Activated naive CD4-positive, alpha-beta T cell treated with anti-CD3 and anti-CD28 coated beads, Interleukin-2, amount 10 ng/mL, durations not matched to agents 7 days and 5 days (primary cell): ENCODE results near the gene SLC39A11.

Source experiments
- CTCF ChIA-PET: fragments of 350-600 bp; sonication (Branson Sonifier 250); formaldehyde crosslinking; loops from one replicate; lab custom pipeline; 2021; ENCODE audit warnings: antibody characterized with exemption; lab: Charles Lee
- DNase-seq: peaks from one replicate; pipeline ENCODE4 v3.0.0-alpha.2; 2020
- H3K27ac Mint-ChIP-seq: one replicate; pipeline ENCODE4 v1.8.0; 2021; ENCODE audit warnings: mild to moderate bottlenecking, moderate library complexity, mixed read lengths
- H3K27me3 Mint-ChIP-seq: one replicate; pipeline ENCODE4 v1.8.0; 2021; ENCODE audit warnings: mild to moderate bottlenecking, mixed read lengths
- H3K36me3 Mint-ChIP-seq: one replicate; pipeline ENCODE4 v1.8.0; 2021; ENCODE audit warnings: mixed read lengths
- H3K4me1 Mint-ChIP-seq: one replicate; pipeline ENCODE4 v1.8.0; 2021; ENCODE audit warnings: mixed read lengths
- H3K4me3 Mint-ChIP-seq: one replicate; pipeline ENCODE4 v1.8.0; 2021; ENCODE audit warnings: mild to moderate bottlenecking, moderate library complexity, mixed read lengths
- H3K9me3 Mint-ChIP-seq: one replicate; pipeline ENCODE4 v1.8.0; 2021; ENCODE audit warnings: mixed read lengths

SLC39A11 gene

DNA sequence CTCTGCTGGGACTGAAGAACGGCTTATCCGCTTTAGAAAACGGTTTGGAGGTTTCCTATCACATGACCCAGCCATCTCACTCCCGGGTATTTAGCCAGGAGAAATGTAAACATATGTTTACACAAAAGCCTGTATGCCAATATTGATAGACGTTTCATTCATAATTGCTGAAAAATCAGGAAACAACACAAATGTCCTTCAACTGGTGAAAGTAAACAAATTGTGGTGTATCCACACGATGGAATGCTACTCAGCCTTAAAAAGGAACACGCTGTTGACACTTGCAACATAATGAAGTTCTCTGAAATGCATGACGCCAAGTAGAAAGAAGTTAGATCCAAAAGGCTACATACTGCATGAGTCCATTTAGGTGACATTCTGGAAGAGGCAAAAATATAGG is 157.6 kb downstream of the SLC39A11 start:
- H3K4me3 Mint-ChIP-seq, result no peak overlapping the region
- H3K36me3 Mint-ChIP-seq, result no peaks in the 10 kb centered on the region

DNA sequence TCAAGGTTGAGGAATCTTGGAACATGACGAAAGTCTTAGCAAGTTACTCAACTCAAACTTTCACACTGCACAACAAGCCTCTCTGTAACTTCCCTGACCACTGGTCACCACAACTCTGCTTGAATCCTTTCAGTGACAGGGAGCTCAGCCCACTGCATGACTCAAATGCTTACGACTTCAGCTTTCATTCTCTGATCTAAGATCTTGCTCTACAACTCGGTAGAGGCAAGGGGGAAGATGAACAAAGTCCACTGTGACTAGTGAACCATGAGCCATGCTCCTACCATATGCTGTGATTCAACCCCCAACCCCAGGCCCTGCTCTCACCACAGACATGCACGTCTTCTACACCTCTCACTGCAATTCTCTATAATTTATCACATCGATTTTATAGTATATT is 160.9 kb downstream of the SLC39A11 start:
- no peaks in the 10 kb centered on the region for H3K36me3 Mint-ChIP-seq
- no peaks in the 10 kb centered on the region for H3K9me3 Mint-ChIP-seq
- CTCF ChIA-PET, result interaction anchor here (0.7 kb wide), 1 partner anchor 10 kb away, joined by 3 read pairs; no protein-coding TSS in a partner anchor
- no peak overlapping the region for H3K27ac Mint-ChIP-seq
- no peak for DNase-seq
- H3K4me1 Mint-ChIP-seq, result peaks cover 18% of the 10 kb centered on the region
- no peaks in the 10 kb centered on the region for H3K27me3 Mint-ChIP-seq
- no peak overlapping the region for H3K4me3 Mint-ChIP-seq

More for the DNA sequence above, 157.6 kb downstream of the SLC39A11 start:
- Mint-ChIP-seq H3K4me1 (peaks cover 18% of the 10 kb centered on the region), H3K9me3 (no peaks in the 10 kb centered on the region), H3K27ac (no peak overlapping the region), H3K27me3 (no peaks in the 10 kb centered on the region)
- no peak for DNase-seq
- CTCF ChIA-PET, result no interaction called here

DNA sequence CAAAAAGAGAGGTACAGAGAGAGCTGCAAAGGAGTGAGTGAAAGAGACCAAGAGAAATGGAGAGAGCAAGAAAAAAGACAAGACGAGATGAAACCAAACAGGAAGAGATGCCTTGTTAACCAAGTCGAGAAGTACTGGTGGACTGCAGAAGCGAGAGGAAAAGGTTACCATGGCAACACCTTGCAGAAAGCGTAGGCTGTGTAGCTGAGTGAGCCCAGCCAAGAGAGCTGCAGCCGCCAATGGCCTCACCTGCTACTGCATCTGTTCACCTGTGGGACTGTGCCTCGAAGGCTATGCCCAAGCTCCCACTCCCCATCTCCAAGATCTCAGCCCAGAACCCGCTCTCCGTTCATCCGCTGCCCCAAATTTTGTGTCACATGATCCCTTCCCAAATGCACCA is 161.3 kb downstream of the SLC39A11 start:
- CTCF ChIA-PET, result interaction anchor here (0.7 kb wide), 1 partner anchor 9 kb away, joined by 3 read pairs; no protein-coding TSS in a partner anchor
- H3K9me3 Mint-ChIP-seq, result no peaks in the 10 kb centered on the region
- peaks cover 18% of the 10 kb centered on the region for H3K4me1 Mint-ChIP-seq
- H3K36me3 Mint-ChIP-seq, result no peaks in the 10 kb centered on the region
- DNase-seq, result peak; percentile 33
- no peak overlapping the region for H3K4me3 Mint-ChIP-seq
- H3K27ac Mint-ChIP-seq, result no peak overlapping the region
- no peaks in the 10 kb centered on the region for H3K27me3 Mint-ChIP-seq

DNA sequence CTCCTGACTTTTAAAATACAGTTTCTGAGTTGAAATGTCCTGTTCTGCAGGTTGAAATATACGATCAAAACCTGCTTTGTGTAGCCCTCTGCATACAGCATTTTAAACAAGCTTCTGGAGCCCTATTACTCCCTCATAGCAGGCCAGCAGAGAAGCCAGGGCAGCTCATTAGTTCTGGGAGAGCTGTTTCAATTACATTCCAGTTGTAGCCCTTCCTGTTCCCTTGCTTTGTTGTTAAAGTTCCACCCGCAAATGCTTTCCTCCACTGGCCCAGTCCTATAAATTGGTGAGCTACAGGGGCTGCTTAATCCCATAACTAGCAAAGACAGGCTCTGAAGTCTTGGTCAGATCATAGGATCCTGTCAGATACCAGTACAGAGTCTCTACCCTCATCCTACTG is 162.5 kb downstream of the SLC39A11 start:
- no peaks in the 10 kb centered on the region for H3K9me3 Mint-ChIP-seq
- no peak overlapping the region for H3K4me3 Mint-ChIP-seq
- H3K36me3 Mint-ChIP-seq, result no peaks in the 10 kb centered on the region
- no peak for DNase-seq
- H3K27ac Mint-ChIP-seq, result no peak overlapping the region
- peaks cover 18% of the 10 kb centered on the region for H3K4me1 Mint-ChIP-seq
- H3K27me3 Mint-ChIP-seq, result no peaks in the 10 kb centered on the region
- CTCF ChIA-PET, result interaction anchor here (0.8 kb wide), 1 partner anchor 203 kb away, joined by 3 read pairs; no protein-coding TSS in a partner anchor

DNA sequence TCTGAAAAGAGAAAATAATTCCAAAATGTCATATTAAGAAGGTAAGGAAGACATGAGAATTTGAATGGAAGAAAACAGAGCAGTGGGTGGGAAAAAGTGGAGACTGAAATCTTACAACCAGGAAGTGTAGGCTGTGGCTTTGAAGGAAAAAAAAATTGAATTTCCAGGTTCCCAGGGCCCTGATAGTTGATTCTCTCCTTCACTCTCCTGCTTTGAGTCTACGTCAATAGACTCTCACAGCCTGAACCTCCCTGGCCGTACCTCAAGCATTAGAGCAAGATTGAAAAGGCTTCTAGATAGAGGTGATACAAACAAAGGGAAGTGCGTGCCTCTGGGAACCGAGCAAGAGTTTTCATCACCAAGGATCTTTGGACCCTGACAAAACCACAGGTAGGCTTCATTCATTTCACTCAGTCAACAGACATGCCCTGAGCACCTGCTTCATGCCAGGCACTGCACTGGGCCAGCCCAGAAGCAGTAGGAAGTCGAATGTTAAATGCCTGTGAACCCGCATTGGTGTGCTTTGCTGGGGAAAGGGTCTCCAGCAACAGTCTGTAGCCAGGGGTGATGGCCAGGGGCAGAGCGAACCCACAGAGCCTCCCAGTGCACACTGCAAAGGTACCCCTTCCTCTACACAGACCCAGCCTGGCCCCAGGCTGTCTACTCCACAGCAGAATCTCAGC is 163.9 kb downstream of the SLC39A11 start:
- CTCF ChIA-PET, result no interaction called here

DNA sequence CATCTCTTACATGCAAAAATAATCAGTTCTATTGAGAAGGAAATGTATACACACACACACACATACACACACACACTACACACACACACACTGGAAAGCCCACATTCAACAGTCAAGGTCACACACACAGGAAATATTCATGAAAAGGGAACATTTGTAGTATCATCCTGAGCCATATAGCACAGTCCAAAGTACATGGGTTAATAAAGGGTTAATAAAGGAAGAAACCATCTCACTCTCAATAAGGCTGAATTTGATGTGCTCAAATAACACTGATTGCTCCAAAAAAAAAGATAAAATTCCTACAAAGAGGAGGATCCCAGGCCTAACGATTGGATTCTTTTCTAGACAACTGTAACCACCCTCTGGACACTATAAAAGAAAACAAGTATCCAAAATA is 164.7 kb downstream of the SLC39A11 start:
- no peak overlapping the region for H3K4me3 Mint-ChIP-seq

More for the DNA sequence above, 163.9 kb downstream of the SLC39A11 start:
- H3K27me3 Mint-ChIP-seq, result no peaks in the 10 kb centered on the region
- H3K9me3 Mint-ChIP-seq, result no peaks in the 10 kb centered on the region
- no peaks in the 10 kb centered on the region for H3K36me3 Mint-ChIP-seq
- H3K4me1 Mint-ChIP-seq, result peaks cover 18% of the 10 kb centered on the region
- no peak overlapping the region for H3K4me3 Mint-ChIP-seq
- no peak overlapping the region for H3K27ac Mint-ChIP-seq
- no peak for DNase-seq

DNA sequence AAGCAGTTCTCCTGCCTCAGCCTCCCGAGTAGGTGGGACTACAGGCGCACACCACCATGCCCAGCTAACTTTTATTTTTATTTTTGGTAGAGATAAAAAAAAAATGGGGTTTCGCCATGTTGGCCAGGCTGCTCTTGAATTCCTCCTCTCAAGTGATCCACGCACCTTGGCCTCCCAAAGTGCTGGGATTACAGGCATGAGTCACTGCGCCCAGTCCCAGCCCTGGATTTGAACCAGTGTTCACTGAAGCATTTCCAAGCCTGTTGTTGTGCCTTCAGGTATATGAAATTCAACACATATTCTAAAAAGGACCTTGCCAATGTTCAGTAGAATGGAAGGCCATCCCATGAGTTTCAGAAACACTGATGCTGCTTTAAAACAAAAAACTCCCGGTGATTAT is 165.3 kb downstream of the SLC39A11 start:
- no peak overlapping the region for H3K27ac Mint-ChIP-seq

More for the DNA sequence above, 164.7 kb downstream of the SLC39A11 start:
- DNase-seq, result no peak
- Mint-ChIP-seq H3K27me3 (no peaks in the 10 kb centered on the region), H3K36me3 (no peaks in the 10 kb centered on the region), H3K4me1 (peaks cover 18% of the 10 kb centered on the region), H3K27ac (no peak overlapping the region), H3K9me3 (no peaks in the 10 kb centered on the region)
- CTCF ChIA-PET, result no interaction called here

DNA sequence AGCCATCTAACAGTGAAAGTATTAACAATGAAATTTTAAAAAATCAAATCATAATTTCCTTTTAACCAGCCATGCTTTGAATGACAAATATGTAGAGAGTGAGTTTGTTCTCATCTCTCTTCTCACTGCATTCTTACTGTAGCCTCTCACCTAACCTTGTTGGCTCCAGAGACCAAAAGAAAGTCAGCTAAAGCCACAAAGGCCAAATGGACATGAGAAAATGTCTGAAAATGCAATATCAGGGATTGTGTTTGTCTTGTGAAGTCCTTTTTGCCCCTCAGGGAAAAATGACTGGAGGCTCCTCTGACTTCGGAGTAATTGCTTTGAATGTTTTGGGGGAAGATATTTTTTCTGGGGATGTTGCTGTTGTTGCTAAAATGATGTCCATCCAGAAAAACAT is 166.3 kb downstream of the SLC39A11 start:
- H3K27me3 Mint-ChIP-seq, result no peaks in the 10 kb centered on the region
- no peaks in the 10 kb centered on the region for H3K9me3 Mint-ChIP-seq
- no peak for DNase-seq
- no peak overlapping the region for H3K27ac Mint-ChIP-seq
- CTCF ChIA-PET, result no interaction called here
- no peaks in the 10 kb centered on the region for H3K36me3 Mint-ChIP-seq
- H3K4me1 Mint-ChIP-seq, result peaks cover 10% of the 10 kb centered on the region
- no peak overlapping the region for H3K4me3 Mint-ChIP-seq

More for the DNA sequence above, 165.3 kb downstream of the SLC39A11 start:
- Mint-ChIP-seq H3K36me3 (no peaks in the 10 kb centered on the region), H3K9me3 (no peaks in the 10 kb centered on the region), H3K4me3 (no peak overlapping the region), H3K4me1 (peaks cover 18% of the 10 kb centered on the region), H3K27me3 (no peaks in the 10 kb centered on the region)
- CTCF ChIA-PET, result no interaction called here
- no peak for DNase-seq

DNA sequence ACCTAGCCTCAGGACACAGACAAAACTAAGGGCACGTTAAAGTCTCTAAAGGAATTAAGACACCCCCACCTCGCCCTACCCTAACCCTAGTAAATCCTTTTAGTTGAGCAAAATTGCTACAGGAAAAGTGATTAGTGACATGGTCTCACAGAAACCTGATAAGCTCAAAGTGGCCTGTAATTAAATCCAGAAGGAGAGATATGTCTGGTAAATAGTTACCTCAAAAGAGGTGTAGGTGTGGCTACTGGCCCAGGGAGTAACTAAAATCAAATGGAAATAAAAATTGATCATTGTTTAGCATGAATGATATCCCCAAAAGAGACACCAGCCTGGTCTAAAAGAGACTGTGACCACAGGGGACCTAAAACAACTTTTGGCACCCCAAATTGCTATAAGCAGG is 168.3 kb downstream of the SLC39A11 start:
- no peak overlapping the region for H3K27ac Mint-ChIP-seq
- no peaks in the 10 kb centered on the region for H3K9me3 Mint-ChIP-seq
- H3K36me3 Mint-ChIP-seq, result no peaks in the 10 kb centered on the region
- H3K4me1 Mint-ChIP-seq, result no peaks in the 10 kb centered on the region
- DNase-seq, result no peak
- H3K27me3 Mint-ChIP-seq, result no peaks in the 10 kb centered on the region
- H3K4me3 Mint-ChIP-seq, result no peak overlapping the region
- CTCF ChIA-PET, result no interaction called here

DNA sequence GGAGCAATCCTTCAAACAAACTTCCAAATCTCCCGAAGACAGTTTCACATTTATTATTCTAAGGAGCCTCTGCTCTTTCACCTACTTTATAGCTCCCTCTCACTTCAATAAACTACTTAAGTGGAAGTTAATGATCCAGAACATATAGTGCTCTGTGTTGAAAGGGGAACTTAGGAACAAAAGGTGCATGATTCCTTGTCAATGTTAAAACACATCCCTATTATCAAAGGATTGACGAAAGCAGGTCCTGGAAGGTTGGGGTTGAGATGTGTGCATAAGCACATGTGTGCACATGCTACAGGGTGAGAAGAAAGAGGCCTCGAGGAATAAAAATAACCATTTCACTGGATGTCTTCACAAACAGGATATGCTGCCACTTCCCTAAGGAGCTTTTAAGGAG is 170.3 kb downstream of the SLC39A11 start:
- no peaks in the 10 kb centered on the region for H3K9me3 Mint-ChIP-seq
- CTCF ChIA-PET, result interaction anchor here (0.5 to 0.7 kb wide), 2 partner anchors 9 to 267 kb away, joined by 3 read pairs; no protein-coding TSS in a partner anchor
- no peak overlapping the region for H3K27ac Mint-ChIP-seq
- H3K36me3 Mint-ChIP-seq, result no peaks in the 10 kb centered on the region
- no peak overlapping the region for H3K4me3 Mint-ChIP-seq
- no peaks in the 10 kb centered on the region for H3K27me3 Mint-ChIP-seq
- no peak for DNase-seq
- H3K4me1 Mint-ChIP-seq, result no peaks in the 10 kb centered on the region

DNA sequence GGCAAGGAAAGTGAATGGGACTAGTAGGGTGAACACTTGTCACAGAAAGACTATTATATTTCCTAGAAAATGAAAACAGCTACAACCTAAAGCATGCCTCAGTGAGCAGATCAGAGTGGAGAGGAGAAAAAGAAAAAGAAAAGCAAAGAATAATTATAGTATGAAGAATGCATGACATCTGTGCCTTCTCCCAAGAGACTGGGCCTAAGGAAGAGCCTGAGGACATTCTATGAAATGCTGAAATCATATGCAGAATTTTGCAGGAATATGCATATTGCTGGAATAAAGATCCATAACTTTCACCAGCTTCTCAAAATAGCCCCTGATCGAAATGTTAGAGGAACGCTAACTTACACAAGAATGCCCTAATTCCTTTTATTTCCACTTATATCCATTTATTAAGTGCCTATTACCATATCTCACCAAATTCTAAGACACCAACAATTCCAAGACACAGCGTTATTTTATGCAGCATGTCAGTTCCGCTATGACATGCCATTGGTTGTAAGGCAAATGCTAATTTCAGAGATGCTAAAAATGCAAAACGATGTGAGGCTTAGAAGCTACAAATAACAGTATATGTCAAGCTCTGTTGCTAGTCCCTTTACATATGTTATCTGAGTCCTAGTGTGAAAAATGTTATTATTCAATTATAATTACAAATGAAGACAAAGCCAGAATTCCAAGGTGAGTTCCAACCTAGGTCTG is 171.0 kb downstream of the SLC39A11 start:
- H3K4me3 Mint-ChIP-seq, result no peak overlapping the region
- H3K27me3 Mint-ChIP-seq, result no peaks in the 10 kb centered on the region
- no peaks in the 10 kb centered on the region for H3K4me1 Mint-ChIP-seq
- no peak overlapping the region for H3K27ac Mint-ChIP-seq
- no peaks in the 10 kb centered on the region for H3K9me3 Mint-ChIP-seq
- DNase-seq, result no peak
- CTCF ChIA-PET, result interaction anchor here (0.7 kb wide), 1 partner anchor 10 kb away, joined by 3 read pairs; no protein-coding TSS in a partner anchor
- no peaks in the 10 kb centered on the region for H3K36me3 Mint-ChIP-seq

DNA sequence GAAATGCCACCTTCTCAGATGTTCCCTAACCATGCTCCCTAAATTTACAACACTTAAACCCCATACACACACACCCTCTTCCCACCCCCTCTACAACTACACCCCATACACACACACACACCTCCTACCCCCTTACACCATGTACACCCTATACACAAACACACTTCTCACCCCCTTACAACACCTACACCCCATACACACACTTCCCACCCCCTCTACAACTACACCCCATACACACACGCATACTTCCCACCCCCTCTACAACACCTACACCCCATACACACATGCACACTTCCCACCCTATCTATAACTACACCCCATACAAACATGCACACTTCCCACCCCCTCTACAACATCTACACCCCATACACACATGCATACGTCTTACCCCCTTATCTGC is 172.0 kb downstream of the SLC39A11 start:
- no peaks in the 10 kb centered on the region for H3K4me1 Mint-ChIP-seq
- no peak for DNase-seq
- H3K36me3 Mint-ChIP-seq, result no peaks in the 10 kb centered on the region
- H3K27ac Mint-ChIP-seq, result no peak overlapping the region
- H3K9me3 Mint-ChIP-seq, result no peaks in the 10 kb centered on the region
- H3K27me3 Mint-ChIP-seq, result no peaks in the 10 kb centered on the region
- CTCF ChIA-PET, result no interaction called here
- H3K4me3 Mint-ChIP-seq, result no peak overlapping the region

DNA sequence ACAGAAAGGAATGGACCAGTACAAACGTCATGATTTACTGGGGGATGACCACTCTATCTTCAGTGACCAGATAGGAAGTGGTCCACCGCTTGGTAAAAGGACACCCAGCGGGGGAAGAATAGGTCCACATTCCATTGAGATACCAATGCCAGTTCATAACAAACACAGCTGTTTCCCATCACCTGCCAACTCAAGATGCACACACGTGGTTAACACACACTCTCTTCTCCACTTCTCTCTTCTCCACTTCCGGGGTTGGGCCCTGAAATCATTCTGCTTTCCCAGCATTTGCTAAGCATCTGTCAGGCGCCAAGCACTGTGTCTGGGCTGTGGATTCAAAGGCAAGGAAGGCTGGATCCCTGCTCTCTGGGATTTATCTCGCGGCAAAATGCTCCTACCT is 175.5 kb downstream of the SLC39A11 start:
- Mint-ChIP-seq H3K27me3 (no peaks in the 10 kb centered on the region), H3K4me3 (no peak overlapping the region), H3K27ac (no peak overlapping the region), H3K36me3 (no peaks in the 10 kb centered on the region), H3K9me3 (no peaks in the 10 kb centered on the region), H3K4me1 (no peaks in the 10 kb centered on the region)
- no peak for DNase-seq
- CTCF ChIA-PET, result no interaction called here

DNA sequence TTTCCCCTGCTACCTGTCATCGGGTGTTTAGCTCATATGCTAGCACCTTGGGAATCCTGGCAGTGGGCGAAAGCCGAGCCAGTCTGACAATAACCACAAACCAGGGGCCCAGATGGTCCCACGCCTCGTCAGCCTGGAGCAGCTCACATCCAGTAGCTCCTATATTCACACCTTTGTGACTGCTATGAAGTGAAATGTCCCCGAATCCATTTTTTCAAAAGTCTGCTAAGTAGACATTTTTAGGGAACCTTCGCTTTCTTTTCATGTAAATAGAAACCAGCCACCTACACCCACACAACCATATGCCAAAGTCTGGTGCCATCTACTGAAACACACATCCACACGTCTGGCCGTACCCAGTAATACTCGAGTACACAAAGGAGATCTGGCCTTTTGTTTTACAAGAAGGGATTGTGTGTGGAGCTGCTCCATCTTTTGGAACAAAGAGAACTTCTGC is 176.8 kb downstream of the SLC39A11 start:
- no peak overlapping the region for H3K4me3 Mint-ChIP-seq
- H3K4me1 Mint-ChIP-seq, result no peaks in the 10 kb centered on the region
- H3K36me3 Mint-ChIP-seq, result no peaks in the 10 kb centered on the region
- no peaks in the 10 kb centered on the region for H3K9me3 Mint-ChIP-seq
- no peaks in the 10 kb centered on the region for H3K27me3 Mint-ChIP-seq
- CTCF ChIA-PET, result no interaction called here
- no peak for DNase-seq
- H3K27ac Mint-ChIP-seq, result no peak overlapping the region
